Ectodermal cell (in vitro differentiated cells): ENCODE results near the gene RAD51. TPM values are rescaled to one million over a fixed set of nuclear protein-coding genes. Genes with fewer than 3 reads are reported as not detected.
"Not testable (repeated sequence)": the region's sequence is repeated elsewhere in the genome, so short reads cannot be mapped to it uniquely, and the experiment has no call there.

Experiments
- H3K27ac ChIP-seq: 2 replicates; pipeline ENCODE4 v1.7.0; 2013; ENCODE audit warnings: mild to moderate bottlenecking, low read depth, low read length; ENCODE audit not compliant: insufficient read depth, poor library complexity, severe bottlenecking
- H3K27me3 ChIP-seq: 2 replicates; pipeline ENCODE4 v1.7.0; 2013; ENCODE audit warnings: mild to moderate bottlenecking, low read length; ENCODE audit not compliant: insufficient read depth, control insufficient read depth, poor library complexity, severe bottlenecking
- H3K36me3 ChIP-seq: one replicate; pipeline ENCODE4 v1.7.0; 2013; ENCODE audit warnings: low read length; ENCODE audit not compliant: control insufficient read depth, insufficient read depth
- H3K4me1 ChIP-seq: one replicate; pipeline ENCODE4 v1.7.0; 2013; ENCODE audit warnings: low read length; ENCODE audit not compliant: control insufficient read depth, insufficient read depth
- H3K4me3 ChIP-seq: 2 replicates; pipeline ENCODE4 v1.7.0; 2013; ENCODE audit warnings: low read depth, low read length, control low read depth; ENCODE audit not compliant: insufficient read depth
- H3K9me3 ChIP-seq: 2 replicates; pipeline ENCODE4 v1.7.0; 2013; ENCODE audit warnings: mild to moderate bottlenecking, low read length, moderate library complexity; ENCODE audit not compliant: control insufficient read depth
- WGBS, 2 experiments: methylation state at CpG; one replicate each; pipeline ENCODE4 v1.1.7; 2013; ENCODE audit warnings: missing lambda C conversion rate in 2 of 2; 5-methylcytosine and 5-hydroxymethylcytosine counted together
- polyA plus RNA-seq, 4 experiments: library from polyadenylated mRNA; stranded (reverse); fragments of 50-300 nt; gene quantifications; one replicate each; pipeline ENCODE4 v1.2.3, GENCODE V29; 2013

RAD51 gene
- polyA plus RNA-seq (2013, experiment 1 of 4), result 42.9 TPM
- 45.6 TPM for polyA plus RNA-seq (2013, experiment 2 of 4)
- polyA plus RNA-seq (2013, experiment 3 of 4), result 27.8 TPM
- polyA plus RNA-seq (2013, experiment 4 of 4), result 28.0 TPM

GRCh38 chr15:40694688-40695468 is at the start of gene RAD51:
Gene RAD51 (plus strand): TSS chr15:40695174. CDS start chr15:40698759, 3,585 bp downstream.
- Histone ChIP-seq H3K27ac (peak within 1 kb of the TSS; percentile 98), H3K36me3 (peaks cover 9% of the 10 kb centered on the region), H3K27me3 (no peaks in the 10 kb centered on the region), H3K9me3 (no peaks in the 10 kb centered on the region), H3K4me1 (no peaks in the 10 kb centered on the region), H3K4me3 (peak within 1 kb of the TSS; percentile 96)
- 0 to 1% methylated on average over 81 of the region's 81 CpGs for WGBS, 2 experiments

DNA sequence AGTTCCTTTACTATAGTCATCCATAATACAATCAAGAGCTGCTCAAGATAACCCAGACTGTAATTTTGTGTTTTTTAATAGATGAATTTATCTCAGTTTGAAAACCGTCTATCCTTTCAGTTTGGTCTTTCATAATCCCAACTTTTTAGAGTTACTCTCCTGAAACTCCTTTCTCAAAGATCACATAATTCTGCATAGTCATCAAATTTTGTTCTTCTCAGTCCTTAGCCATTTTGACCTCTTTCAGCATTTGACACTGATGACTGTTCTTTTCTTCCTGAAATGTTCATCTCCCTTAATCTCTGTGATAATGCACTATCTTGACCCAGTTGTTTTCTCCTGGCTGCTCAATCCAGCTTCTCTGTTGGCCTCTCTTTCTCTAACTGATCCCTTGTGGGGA is 47.5 kb upstream of the RAD51 start:
- 95 to 96% methylated on average over 1 of the region's 1 CpG for WGBS, 2 experiments
- no peaks in the 10 kb centered on the region for H3K9me3 ChIP-seq
- H3K36me3 ChIP-seq, result peaks cover under 1% of the 10 kb centered on the region
- H3K27ac ChIP-seq, result no peak overlapping the region
- no peaks in the 10 kb centered on the region for H3K27me3 ChIP-seq
- no peaks in the 10 kb centered on the region for H3K4me1 ChIP-seq
- H3K4me3 ChIP-seq, result no peak overlapping the region

DNA sequence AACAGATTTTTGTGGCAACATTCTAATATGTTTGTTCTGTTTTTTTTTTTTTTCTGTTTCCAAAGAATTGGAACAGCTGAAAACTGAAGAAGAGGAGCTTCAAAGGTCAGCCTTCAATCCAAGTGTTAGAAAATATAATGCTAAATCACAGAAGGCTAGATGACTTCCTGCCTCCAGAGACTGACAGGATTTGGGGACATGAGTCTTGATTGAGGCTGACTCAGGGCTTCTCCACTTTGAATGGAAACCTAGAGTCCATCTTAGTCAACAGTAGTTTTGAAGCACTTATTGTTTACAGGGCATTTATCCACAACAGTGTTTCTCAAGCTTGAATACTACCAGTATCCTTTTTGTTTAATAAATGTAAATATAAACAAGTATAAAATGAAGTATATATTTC is 44.5 kb upstream of the RAD51 start:
- Histone ChIP-seq H3K4me1 (no peaks in the 10 kb centered on the region), H3K27me3 (no peaks in the 10 kb centered on the region), H3K4me3 (no peak overlapping the region), H3K36me3 (peaks cover 4% of the 10 kb centered on the region), H3K27ac (no peak overlapping the region), H3K9me3 (no peaks in the 10 kb centered on the region)

DNA sequence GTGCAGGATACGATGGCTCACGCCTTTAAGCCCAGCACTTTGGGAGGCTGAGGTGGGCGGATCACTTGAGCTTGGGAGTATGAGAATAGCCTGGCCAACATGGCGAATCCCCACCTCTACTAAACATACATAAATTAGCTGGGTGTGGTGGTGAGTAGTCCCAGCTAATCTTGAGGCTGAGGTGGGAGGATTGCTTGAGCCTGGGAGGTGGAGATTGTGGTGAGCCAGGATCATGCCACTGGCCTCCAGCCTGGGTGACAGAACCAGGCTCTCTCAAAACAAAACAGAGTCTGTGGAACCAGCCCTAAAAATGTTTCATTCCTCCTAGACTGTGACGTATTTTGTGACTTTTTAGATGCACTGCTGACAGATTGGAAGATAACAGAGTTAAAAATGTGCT is 34.3 kb upstream of the RAD51 start:
- peaks cover 10% of the 10 kb centered on the region for H3K36me3 ChIP-seq
- H3K27me3 ChIP-seq, result no peaks in the 10 kb centered on the region
- WGBS, 2 experiments, result 87 to 89% methylated on average over 1 to 4 of the region's 5 CpGs
- no peak overlapping the region for H3K4me3 ChIP-seq
- H3K9me3 ChIP-seq, result no peaks in the 10 kb centered on the region
- no peaks in the 10 kb centered on the region for H3K4me1 ChIP-seq
- no peak overlapping the region for H3K27ac ChIP-seq

DNA sequence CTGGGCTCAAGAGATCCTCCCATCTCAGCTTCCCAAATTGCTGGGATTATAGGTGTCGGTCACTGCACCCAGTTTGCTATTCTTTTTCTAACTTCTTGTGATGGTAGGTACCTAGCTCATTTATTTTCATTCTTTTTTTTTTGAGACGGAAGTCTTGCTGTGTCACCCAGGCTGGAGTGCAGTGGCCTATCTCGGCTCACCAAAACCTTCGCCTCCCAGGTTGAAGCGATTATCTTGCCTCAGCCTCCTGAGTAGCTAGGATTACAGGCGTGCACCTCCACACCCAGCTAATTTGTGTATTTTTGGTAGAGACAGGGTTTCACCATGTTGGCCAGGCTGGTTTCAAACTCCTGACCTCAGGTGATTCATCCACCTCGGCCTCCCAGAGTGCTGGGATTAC is 30.1 kb upstream of the RAD51 start:
- Histone ChIP-seq H3K4me3 (no peak overlapping the region), H3K9me3 (no peaks in the 10 kb centered on the region), H3K27ac (no peak overlapping the region), H3K27me3 (no peaks in the 10 kb centered on the region), H3K36me3 (peaks cover 7% of the 10 kb centered on the region), H3K4me1 (no peaks in the 10 kb centered on the region)
- 94 to 98% methylated on average over 7 of the region's 7 CpGs for WGBS, 2 experiments

GRCh38 chr15:40676290-40676689 is 18.7 kb upstream of the RAD51 start:
- not testable (repeated sequence) for H3K36me3 ChIP-seq
- WGBS, 2 experiments, result 90 to 93% methylated on average over 6 of the region's 6 CpGs

DNA sequence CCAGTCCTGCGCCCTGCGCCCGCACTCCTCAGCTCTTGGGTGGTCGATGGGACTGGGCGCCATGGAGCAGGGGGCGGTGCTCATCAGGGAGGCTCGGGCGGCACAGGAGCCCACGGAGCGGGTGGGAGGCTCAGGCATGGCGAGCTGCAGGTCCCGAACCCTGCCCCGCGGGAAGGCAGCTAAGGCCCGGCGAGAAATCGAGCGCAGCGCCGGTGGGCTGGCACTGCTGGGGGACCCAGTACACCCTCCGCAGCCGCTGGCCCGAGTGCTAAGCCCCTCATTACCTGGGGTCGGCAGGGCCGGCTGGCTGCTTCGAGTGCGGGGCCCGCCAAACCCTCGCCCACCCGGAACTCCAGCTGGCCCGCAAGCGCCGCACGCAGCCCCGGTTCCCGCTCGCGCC is 18.1 kb upstream of the RAD51 start:
- not testable (repeated sequence) for H3K4me3 ChIP-seq, H3K36me3 ChIP-seq, H3K9me3 ChIP-seq, H3K4me1 ChIP-seq, H3K27me3 ChIP-seq, H3K27ac ChIP-seq
- 96 to 97% methylated on average over 35 to 37 of the region's 38 CpGs for WGBS, 2 experiments

More at GRCh38 chr15:40676290-40676689, 18.7 kb upstream of the RAD51 start:
- not testable (repeated sequence) for H3K27me3 ChIP-seq, H3K27ac ChIP-seq, H3K4me1 ChIP-seq, H3K4me3 ChIP-seq, H3K9me3 ChIP-seq

- WGBS, 2 experiments, result 93 to 97% methylated on average over 1 of the region's 1 CpG
- H3K27me3 ChIP-seq, result no peaks in the 10 kb centered on the region
Observed at GRCh38 chr15:40680151-40680550, 14.8 kb upstream of the RAD51 start.

GRCh38 chr15:40680959-40681358 is 14.0 kb upstream of the RAD51 start:
- not testable (repeated sequence) for H3K27me3 ChIP-seq, H3K27ac ChIP-seq, H3K9me3 ChIP-seq, H3K4me3 ChIP-seq, H3K4me1 ChIP-seq, H3K36me3 ChIP-seq
- 100% methylated on average over 1 of the region's 1 CpG for whole genome bisulfite sequencing, 2 experiments

More at GRCh38 chr15:40680151-40680550, 14.8 kb upstream of the RAD51 start:
- Histone ChIP-seq H3K36me3 (no peaks in the 10 kb centered on the region), H3K9me3 (no peaks in the 10 kb centered on the region), H3K27ac (no peak overlapping the region), H3K4me3 (no peak overlapping the region), H3K4me1 (no peaks in the 10 kb centered on the region)

DNA sequence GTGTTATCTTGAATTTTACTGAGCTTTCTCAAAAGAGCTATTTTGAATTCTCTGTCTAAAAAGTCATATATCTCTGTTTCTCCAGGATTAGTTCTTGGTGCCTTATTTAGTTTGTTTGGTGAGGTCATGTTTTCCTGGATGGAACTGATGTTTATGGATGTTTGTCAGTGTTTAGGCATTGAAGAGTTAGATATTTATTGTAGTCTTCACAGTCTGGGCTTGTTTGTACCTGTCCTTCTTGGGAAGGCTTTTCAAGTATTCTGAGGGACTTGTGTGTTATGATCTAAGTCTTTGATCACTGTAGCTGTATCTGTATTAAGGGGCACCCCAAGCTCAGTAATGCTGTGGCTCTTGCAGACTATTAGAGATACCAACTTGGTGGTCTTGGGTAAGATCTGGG is 10.6 kb upstream of the RAD51 start:
- Histone ChIP-seq H3K36me3 (no peaks in the 10 kb centered on the region), H3K4me1 (no peaks in the 10 kb centered on the region), H3K9me3 (no peaks in the 10 kb centered on the region), H3K27me3 (no peaks in the 10 kb centered on the region), H3K27ac (no peak overlapping the region), H3K4me3 (no peak overlapping the region)
